Measurements from ENCODE around the gene ZNF316.
"Not testable (repeated sequence)": the region's sequence is repeated elsewhere in the genome, so short reads cannot be mapped to it uniquely, and the experiment has no call there.

Gene ZNF316

DNA sequence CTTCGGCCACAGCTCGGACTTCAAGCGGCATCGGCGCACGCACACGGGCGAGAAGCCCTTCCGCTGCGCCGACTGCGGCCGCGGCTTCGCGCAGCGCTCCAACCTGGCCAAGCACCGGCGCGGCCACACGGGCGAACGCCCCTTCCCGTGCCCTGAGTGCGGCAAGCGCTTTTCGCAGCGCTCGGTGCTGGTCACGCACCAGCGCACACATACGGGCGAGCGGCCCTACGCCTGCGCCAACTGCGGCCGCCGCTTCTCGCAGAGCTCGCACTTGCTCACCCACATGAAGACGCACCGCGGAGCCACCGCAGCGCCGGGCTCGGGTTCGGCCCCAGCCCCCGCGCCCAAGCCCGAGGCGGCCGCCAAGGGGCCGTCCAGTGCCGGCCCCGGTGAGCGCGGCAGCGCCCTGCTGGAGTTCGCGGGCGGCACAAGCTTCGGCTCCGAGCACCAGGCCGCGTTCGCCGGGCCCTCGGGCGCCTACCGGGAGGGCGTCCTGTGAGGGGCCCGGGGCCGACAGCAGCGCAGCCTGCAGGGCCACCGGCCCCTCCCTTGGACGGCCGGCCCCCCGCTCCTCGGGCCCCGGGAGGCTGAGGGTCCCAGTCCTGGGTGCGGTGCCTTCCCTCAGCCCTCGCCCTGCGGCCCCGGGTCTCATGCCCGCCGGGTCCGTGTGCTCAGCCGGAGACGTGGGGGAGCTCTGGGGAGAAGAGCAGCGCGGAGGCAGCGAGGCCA lies 17.2 kb downstream of the ZNF316 start:
- Histone ChIP-seq H3K4me3 (ENCODE audit: low read depth, low read length) (no peak overlapping the region), H3K27ac (no peak overlapping the region), H3K36me3 (replicated peaks) (peaks cover 40% of the 10 kb centered on the region), H3K27me3 (replicated peaks) (no peaks in the 10 kb centered on the region)
- in situ Hi-C loops (cut with HindIII; ENCODE audit: low pct_ligation_motif_present, low sequenced_read_pairs) = no loop called here
- TF ChIP-seq, protein P1, sequence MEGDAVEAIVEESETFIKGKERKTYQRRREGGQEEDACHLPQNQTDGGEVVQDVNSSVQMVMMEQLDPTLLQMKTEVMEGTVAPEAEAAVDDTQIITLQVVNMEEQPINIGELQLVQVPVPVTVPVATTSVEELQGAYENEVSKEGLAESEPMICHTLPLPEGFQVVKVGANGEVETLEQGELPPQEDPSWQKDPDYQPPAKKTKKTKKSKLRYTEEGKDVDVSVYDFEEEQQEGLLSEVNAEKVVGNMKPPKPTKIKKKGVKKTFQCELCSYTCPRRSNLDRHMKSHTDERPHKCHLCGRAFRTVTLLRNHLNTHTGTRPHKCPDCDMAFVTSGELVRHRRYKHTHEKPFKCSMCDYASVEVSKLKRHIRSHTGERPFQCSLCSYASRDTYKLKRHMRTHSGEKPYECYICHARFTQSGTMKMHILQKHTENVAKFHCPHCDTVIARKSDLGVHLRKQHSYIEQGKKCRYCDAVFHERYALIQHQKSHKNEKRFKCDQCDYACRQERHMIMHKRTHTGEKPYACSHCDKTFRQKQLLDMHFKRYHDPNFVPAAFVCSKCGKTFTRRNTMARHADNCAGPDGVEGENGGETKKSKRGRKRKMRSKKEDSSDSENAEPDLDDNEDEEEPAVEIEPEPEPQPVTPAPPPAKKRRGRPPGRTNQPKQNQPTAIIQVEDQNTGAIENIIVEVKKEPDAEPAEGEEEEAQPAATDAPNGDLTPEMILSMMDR (IDR thresholded peaks at IDR 0.05; ENCODE audit: low read depth, low read length, missing control alignments) = no peak
- DNase-seq = no peak

DNA sequence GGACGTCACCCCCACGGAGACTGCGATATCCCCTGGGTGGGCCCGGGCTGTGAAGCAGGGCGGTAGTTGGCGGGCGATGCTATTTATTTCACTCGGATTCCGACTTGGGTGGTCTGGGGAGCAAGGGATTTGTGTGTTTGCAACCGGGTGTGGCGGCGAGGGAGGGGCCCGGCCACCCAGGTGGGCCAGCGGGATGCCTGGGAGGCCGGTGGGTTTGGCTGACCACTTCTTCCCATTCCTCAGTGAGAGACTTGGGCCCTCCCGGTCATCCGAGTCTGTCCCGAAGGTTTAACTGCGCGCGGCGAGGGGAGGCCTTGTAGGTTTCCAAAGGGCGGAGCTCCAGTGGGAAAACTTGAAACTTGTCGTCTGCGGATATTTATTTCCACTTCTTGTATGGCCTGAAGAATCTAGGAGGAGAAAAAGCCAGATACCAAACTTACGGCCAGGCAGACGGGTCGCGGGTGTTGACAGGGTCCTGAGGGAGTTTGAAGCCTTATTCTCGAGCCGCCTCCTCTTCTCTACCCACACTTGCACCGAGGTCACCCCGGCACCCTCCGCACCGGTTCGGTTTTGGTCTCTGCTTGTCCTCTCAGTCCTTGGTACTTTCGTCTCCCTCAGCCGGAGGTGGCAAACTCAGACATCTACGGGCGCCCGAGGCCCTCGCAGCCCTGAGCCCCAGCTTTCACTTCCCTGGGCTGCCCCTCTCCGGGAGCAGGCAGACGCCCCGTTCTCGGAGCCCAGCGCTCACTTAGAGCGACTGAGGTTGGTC lies 17.9 kb downstream of the ZNF316 start:
- no peak for DNase-seq
- in situ Hi-C loops (cut with HindIII; ENCODE audit: low pct_ligation_motif_present, low sequenced_read_pairs) = no loop called here
- Histone ChIP-seq H3K36me3 (replicated peaks) (peaks cover 40% of the 10 kb centered on the region), H3K27ac (no peak overlapping the region), H3K27me3 (replicated peaks) (no peaks in the 10 kb centered on the region), H3K4me3 (ENCODE audit: low read depth, low read length) (no peak overlapping the region)
- TF ChIP-seq, protein P1 (IDR thresholded peaks at IDR 0.05; ENCODE audit: low read depth, low read length, missing control alignments) = no peak

DNA sequence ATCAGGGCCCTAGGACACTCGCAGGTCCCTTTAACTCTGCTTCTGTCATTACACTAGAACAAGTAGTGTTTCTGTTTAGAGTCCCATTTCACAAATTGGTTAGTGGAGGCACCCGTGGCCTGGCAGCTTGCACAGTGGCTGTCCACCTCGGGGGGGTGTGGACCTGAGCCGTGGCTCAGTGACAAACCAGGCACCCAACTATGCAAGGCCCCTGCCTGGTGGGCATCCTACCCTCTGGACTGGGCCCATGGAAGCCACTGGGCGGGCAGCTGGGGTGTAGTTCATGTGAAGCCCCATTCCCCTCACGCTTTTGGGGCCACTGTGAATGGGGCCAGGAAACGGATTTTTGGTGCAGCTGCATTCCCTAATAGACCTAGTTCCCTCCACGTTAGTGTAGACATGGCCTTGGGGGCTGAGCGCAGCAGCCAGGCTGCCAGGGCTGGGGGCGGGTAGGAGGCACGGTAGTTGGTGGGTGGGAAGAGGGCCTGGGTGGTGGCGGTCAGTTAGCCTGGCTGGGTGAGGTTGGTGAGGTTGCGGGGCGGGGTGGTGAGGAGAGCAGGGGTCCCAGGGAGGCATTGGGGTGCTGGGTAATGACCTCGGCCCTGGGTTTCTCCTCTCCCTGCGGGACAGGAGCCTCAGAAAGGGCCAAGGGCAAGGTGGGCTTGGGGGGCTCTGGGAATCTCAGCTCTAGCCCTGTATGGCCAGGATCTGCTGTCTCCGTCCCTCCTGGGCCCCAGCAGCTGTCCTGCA lies 18.7 kb downstream of the ZNF316 start:
- TF ChIP-seq, protein P1 (IDR thresholded peaks at IDR 0.05; ENCODE audit: low read depth, low read length, missing control alignments) = no peak
- no peak for DNase-seq
- in situ Hi-C loops (cut with HindIII; ENCODE audit: low pct_ligation_motif_present, low sequenced_read_pairs) = no loop called here

DNA sequence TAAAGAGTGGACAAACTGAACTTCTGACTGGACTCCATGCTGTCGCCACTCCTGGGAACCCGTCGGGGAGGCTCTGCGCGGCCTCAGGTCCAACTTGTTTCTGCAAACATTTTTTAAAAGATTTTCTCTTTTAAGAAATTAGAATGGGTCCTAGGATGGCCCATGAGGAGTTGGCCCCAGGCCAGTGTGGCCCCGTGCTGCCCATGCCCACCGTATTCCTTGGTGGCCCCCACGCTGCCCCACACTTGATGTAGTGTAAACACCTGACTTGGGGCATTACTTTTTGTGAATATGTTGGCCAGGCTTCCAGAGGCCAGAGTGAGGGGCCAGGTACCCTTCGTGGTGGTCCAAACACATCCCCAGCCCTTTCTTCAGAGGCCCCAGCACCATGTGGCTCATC lies 19.3 kb downstream of the ZNF316 start:
- Histone ChIP-seq H3K36me3 (replicated peaks) (peaks cover 35% of the 10 kb centered on the region), H3K27ac (no peak overlapping the region), H3K27me3 (replicated peaks) (no peaks in the 10 kb centered on the region), H3K4me3 (ENCODE audit: low read depth, low read length) (no peak overlapping the region)
- TF ChIP-seq, protein P1 (IDR thresholded peaks at IDR 0.05; ENCODE audit: low read depth, low read length, missing control alignments) = no peak
- in situ Hi-C loops (cut with HindIII; ENCODE audit: low pct_ligation_motif_present, low sequenced_read_pairs) = no loop called here
- no peak for DNase-seq

More for the DNA sequence above, 18.7 kb downstream of the ZNF316 start:
- Histone ChIP-seq H3K4me3 (ENCODE audit: low read depth, low read length) (no peak overlapping the region), H3K27me3 (replicated peaks) (no peaks in the 10 kb centered on the region), H3K36me3 (replicated peaks) (peaks cover 38% of the 10 kb centered on the region), H3K27ac (no peak overlapping the region)

DNA sequence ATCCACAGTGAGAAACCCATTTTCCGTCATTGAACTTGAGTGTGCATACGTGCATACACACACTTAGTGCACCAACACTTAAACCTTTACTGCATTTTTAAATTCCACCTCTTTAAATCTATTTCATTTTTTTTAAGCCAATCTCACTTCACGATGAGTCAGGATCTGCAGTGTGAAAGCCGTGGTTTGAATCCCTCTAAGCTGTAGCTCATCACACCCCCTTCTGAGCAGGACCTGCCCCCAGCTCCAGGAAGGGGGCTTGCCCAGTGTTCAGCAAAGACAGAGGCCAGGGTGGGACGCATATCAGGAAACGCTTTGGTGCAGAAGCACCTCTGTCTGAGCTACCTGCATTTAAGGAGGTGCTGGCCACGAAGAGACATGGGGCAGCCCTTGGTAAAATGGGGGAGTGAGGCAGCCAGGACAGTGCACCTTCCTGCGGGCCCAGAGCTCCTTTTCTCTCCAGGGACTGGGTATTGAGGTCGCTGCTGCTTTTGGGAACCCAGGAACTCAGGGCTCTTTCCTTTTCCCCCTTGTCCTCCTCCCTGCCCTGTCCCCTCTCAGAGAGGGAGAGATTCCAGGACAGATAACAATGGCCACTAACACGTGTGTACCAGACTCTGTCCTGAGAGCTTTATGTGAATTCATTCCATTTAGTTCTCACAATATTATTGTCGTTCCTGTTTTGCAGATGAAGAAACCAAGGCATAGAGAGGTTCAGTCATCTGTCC lies 21.7 kb downstream of the ZNF316 start:
- in situ Hi-C loops (cut with HindIII; ENCODE audit: low pct_ligation_motif_present, low sequenced_read_pairs) = no loop called here
- peaks cover 16% of the 10 kb centered on the region for H3K36me3 ChIP-seq (replicated peaks)
- TF ChIP-seq, protein P1 (IDR thresholded peaks at IDR 0.05; ENCODE audit: low read depth, low read length, missing control alignments) = no peak
- no peaks in the 10 kb centered on the region for H3K27me3 ChIP-seq (replicated peaks)
- no peak for DNase-seq
- no peak overlapping the region for H3K27ac ChIP-seq
- no peak overlapping the region for H3K4me3 ChIP-seq (ENCODE audit: low read depth, low read length)

DNA sequence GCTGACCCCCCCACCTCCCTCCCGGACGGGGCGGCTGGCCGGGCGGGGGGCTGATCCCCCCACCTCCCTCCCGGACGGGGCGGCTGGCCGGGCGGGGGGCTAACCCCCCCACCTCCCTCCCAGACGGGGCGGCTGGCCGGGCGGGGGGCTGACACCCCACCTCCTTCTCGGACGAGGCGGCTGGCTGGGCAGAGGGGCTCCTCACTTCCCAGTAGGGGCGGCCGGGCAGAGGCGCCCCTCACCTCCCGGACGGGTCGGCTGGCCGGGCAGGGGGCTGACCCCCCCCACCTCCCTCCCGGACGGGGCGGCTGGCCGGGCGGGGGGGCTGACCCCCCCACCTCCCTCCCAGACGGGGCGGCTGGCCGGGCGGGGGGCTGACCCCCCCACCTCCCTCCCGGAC lies 33.7 kb downstream of the ZNF316 start:
- in situ Hi-C loops (cut with HindIII; ENCODE audit: low pct_ligation_motif_present, low sequenced_read_pairs); H3K27ac ChIP-seq; H3K4me3 ChIP-seq (ENCODE audit: low read depth, low read length); DNase-seq; H3K36me3 ChIP-seq (replicated peaks); H3K27me3 ChIP-seq (replicated peaks): not testable (repeated sequence)
